Stimulated activated CD8-positive, alpha-beta memory T cell treated with anti-CD3 and anti-CD28 coated beads, Interleukin-2, amount 100 ng/mL, for 1 hour (primary cell): ENCODE results near the gene FBXW12.
"Not testable (repeated sequence)": the region's sequence is repeated elsewhere in the genome, so short reads cannot be mapped to it uniquely, and the experiment has no call there.

ENCODE experiments used
- DNase-seq, 2 donors: peaks; one replicate each; pipeline ENCODE4 v3.0.0-alpha.2; 2020; ENCODE audit warnings: low read depth in 2 of 2

The FBXW12 gene

GRCh38 chr3:48372862-48373435, 930 bp downstream of the FBXW12 start:
- no peak for DNase-seq

GRCh38 chr3:48387634-48388033, 15.6 kb downstream of the FBXW12 start:
- no peak for DNase-seq

GRCh38 chr3:48388966-48389365, 16.9 kb downstream of the FBXW12 start:
- DNase-seq = no peak

- no peak for DNase-seq
Observed at GRCh38 chr3:48394391-48394790, 22.4 kb downstream of the FBXW12 start.

GRCh38 chr3:48395714-48396113, 23.7 kb downstream of the FBXW12 start:
- no peak for DNase-seq

- DNase-seq = no peak
Observed at GRCh38 chr3:48397767-48398681, 26.0 kb downstream of the FBXW12 start.

GRCh38 chr3:48398701-48399386, 26.8 kb downstream of the FBXW12 start:
- no peak for DNase-seq

GRCh38 chr3:48399387-48400172, 27.6 kb downstream of the FBXW12 start:
- no peak for DNase-seq

- peak; percentile 14 to 47 for DNase-seq
Observed at GRCh38 chr3:48400824-48401433, 28.9 kb downstream of the FBXW12 start.

GRCh38 chr3:48401434-48401901, 29.4 kb downstream of the FBXW12 start:
- DNase-seq = not testable (repeated sequence)

GRCh38 chr3:48402281-48402732, 30.3 kb downstream of the FBXW12 start:
- DNase-seq = no peak

GRCh38 chr3:48402907-48403306, 30.9 kb downstream of the FBXW12 start:
- no peak for DNase-seq

GRCh38 chr3:48403533-48404439, 31.8 kb downstream of the FBXW12 start:
- no peak for DNase-seq

- DNase-seq = no peak
Observed at GRCh38 chr3:48404440-48405342, 32.7 kb downstream of the FBXW12 start.

GRCh38 chr3:48405343-48405881, 33.4 kb downstream of the FBXW12 start:
- no peak for DNase-seq

GRCh38 chr3:48405971-48406370, 34.0 kb downstream of the FBXW12 start:
- DNase-seq = no peak

- no peak for DNase-seq
Observed at GRCh38 chr3:48406443-48407431, 34.7 kb downstream of the FBXW12 start.
